Forelimb muscle (tissue), 1 donor: ENCODE measurements around the gene RBM44. TPM values are rescaled to one million over a fixed set of nuclear protein-coding genes. Genes with fewer than 3 reads are reported as not detected.

Experiments used
- DNase-seq: peaks from one replicate; pipeline ENCODE4 v3.0.0-alpha.2; 2013; ENCODE audit warnings: low read depth
- polyA plus RNA-seq: library from polyadenylated mRNA; unstranded; fragments of 120-200 nt; gene quantifications from one replicate; pipeline ENCODE4 v1.2.1, GENCODE V29; 2013; ENCODE audit not compliant: insufficient read length

The RBM44 gene
- polyA plus RNA-seq, 1 donor, result 0.59 TPM

DNA sequence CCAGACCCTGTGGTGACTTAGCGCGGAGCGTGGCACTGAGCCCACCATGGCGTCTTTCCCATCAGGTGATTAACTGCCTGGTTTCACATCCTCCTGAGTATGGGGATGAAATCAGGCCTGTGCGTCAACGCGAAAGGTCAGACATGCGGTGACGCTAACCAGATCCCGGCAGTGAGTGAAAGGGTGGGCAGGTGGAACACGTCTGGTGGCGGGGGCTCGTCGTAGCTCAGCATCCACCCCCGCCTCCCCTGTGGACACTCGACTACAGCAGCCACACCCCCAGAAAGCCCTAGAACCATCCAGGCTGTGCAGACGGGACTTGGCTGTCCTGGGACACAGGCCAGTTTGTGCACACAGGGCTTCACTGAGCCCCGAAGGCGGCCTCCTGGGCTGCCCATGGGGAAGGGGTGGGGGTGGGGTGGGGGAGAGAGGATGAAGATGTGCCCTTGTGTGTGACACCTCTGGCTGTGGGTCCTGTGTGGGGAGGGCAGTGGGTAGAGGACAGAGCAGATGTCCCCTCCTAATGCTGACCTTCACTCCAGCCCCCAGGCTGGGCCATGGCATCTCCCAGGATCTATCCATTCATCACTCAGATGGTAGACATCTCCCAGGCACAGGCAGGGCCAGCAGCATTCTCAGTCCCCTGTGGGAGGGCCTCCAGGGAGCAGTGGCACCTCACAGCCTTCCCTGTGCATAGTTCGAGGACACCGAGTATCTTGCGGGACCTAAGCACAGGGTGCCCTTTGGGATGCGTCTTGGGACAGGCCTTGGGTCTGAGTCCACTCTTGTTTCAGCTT lies 88.3 kb downstream of the RBM44 start:
- DNase-seq, result no peak

- no peak for DNase-seq
These were observed 89.8 kb downstream of the RBM44 start for GRCh38 chr2:237888389-237888788.

- DNase-seq, result no peak
These were observed 90.4 kb downstream of the RBM44 start for GRCh38 chr2:237889016-237889415.

DNA sequence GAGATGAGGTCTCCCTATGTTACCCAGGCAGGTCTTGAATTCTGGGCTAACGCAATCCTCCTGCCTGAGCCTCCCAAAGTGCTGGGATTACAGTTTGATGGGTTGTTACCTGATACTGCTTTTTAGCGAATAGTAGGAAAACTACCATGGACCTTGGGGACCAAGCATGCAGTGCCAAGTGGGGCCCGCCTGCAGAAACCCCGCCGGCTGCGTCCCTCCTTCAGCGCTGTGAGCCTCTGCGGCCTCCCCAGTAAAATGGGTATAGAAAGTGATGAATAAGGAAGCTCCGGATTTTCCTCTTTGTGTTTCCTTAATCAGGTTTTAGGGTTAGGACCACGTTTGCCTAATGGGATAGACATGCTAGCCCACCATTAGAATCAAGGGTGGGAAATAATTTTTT lies 91.2 kb downstream of the RBM44 start:
- no peak for DNase-seq

Other genes with a start within 250 kb of the RBM44 start
- gene PRLH, start 232.2 kb upstream of the RBM44 start, polyA plus RNA-seq, result not detected
- 4.1 TPM for gene RAB17, start 208.0 kb upstream of the RBM44 start, polyA plus RNA-seq
- 168 TPM for gene LRRFIP1, start 171.2 kb upstream of the RBM44 start, polyA plus RNA-seq
- 54.1 TPM for gene RAMP1, start 60.8 kb downstream of the RBM44 start, polyA plus RNA-seq
- 37.4 TPM for gene UBE2F, start 168.2 kb downstream of the RBM44 start, polyA plus RNA-seq